Measurements from ENCODE around the gene KRT28. TPM values are rescaled to one million over a fixed set of nuclear protein-coding genes. Genes with fewer than 3 reads are reported as not detected.

KRT28 gene
- total RNA-seq, 1 donor from 2014 or later = not detected

DNA sequence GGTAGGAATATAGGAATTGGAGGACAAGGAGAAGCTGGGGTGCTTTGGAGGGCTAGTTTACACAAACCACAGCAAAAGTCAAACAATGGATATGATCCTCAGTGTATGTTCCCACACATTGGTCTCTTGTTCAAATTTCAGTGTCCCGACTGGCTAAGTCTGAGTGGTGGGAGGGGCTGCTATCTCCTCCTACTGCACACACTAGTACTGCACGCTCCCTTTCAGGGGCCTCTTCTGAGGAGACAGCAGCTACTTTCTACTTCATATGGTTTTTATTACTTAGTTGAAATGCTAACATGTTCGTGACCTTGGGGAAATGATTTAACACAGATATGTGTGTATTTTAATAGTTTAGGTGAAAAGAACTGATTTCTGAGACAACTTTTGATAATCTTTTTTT lies 41.5 kb upstream of the KRT28 start:
- no peak for DNase-seq (ENCODE audit: low spot score)
- peaks cover 13% of the 10 kb centered on the region for H3K4me1 Mint-ChIP-seq (ENCODE audit: unreplicated experiment)
- H3K27me3 Mint-ChIP-seq (ENCODE audit: unreplicated experiment) = no peaks in the 10 kb centered on the region
- H3K36me3 Mint-ChIP-seq (ENCODE audit: low read depth, unreplicated experiment) = no peaks in the 10 kb centered on the region
- no peak overlapping the region for H3K4me3 Mint-ChIP-seq (ENCODE audit: unreplicated experiment)
- TF ChIP-seq, protein P1, sequence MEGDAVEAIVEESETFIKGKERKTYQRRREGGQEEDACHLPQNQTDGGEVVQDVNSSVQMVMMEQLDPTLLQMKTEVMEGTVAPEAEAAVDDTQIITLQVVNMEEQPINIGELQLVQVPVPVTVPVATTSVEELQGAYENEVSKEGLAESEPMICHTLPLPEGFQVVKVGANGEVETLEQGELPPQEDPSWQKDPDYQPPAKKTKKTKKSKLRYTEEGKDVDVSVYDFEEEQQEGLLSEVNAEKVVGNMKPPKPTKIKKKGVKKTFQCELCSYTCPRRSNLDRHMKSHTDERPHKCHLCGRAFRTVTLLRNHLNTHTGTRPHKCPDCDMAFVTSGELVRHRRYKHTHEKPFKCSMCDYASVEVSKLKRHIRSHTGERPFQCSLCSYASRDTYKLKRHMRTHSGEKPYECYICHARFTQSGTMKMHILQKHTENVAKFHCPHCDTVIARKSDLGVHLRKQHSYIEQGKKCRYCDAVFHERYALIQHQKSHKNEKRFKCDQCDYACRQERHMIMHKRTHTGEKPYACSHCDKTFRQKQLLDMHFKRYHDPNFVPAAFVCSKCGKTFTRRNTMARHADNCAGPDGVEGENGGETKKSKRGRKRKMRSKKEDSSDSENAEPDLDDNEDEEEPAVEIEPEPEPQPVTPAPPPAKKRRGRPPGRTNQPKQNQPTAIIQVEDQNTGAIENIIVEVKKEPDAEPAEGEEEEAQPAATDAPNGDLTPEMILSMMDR (IDR thresholded peaks at IDR 0.05; ENCODE audit: unreplicated experiment) = no peak
- no peaks in the 10 kb centered on the region for H3K9me3 Mint-ChIP-seq (ENCODE audit: unreplicated experiment)
- no peak overlapping the region for H3K27ac Mint-ChIP-seq (ENCODE audit: unreplicated experiment)

DNA sequence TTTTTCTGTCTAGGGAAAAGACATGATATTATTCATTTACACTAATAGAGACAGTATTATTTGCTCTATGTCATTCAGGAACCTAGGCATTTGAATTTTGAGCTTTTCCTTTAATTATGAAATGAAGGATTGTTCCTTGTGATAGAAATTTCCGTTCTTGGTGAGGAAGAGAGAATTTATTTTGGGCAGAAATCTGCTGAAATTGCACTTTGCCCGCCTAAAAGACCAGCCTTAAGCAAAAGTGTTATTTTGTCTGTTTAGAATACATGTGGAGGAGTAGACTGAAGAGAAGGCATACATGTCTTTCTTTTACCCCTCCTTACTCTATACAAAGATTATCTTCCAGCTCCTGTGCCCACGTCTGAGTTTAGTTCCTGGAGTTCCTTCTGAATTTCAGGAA lies 39.4 kb upstream of the KRT28 start:
- Mint-ChIP-seq H3K4me3 (ENCODE audit: unreplicated experiment) (no peak overlapping the region), H3K4me1 (ENCODE audit: unreplicated experiment) (peaks cover 13% of the 10 kb centered on the region), H3K27me3 (ENCODE audit: unreplicated experiment) (no peaks in the 10 kb centered on the region), H3K36me3 (ENCODE audit: low read depth, unreplicated experiment) (no peaks in the 10 kb centered on the region), H3K27ac (ENCODE audit: unreplicated experiment) (no peak overlapping the region), H3K9me3 (ENCODE audit: unreplicated experiment) (no peaks in the 10 kb centered on the region)
- TF ChIP-seq, protein P1 (IDR thresholded peaks at IDR 0.05; ENCODE audit: unreplicated experiment) = no peak
- DNase-seq (ENCODE audit: low spot score) = no peak

DNA sequence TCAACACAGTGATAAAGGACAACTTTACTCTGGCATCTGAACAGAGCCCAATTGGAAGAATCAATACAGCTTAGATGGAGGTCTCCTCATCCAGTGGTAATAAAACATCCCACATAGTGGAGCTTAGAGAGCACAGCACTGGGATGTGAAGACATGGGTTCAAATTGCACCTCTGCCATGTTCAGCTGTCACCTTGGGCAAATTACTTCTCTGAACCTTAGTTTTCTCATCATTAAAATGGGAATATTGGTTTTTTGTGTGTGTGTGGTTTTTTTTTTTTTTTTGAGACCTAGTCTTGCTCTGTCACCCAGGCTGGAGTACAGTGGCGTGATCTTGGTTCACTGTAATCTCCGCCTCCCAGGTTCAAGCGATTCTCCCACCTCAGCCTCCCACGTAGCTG lies 36.3 kb upstream of the KRT28 start:
- Mint-ChIP-seq H3K36me3 (ENCODE audit: low read depth, unreplicated experiment) (no peaks in the 10 kb centered on the region), H3K27ac (ENCODE audit: unreplicated experiment) (no peak overlapping the region), H3K9me3 (ENCODE audit: unreplicated experiment) (no peaks in the 10 kb centered on the region), H3K4me3 (ENCODE audit: unreplicated experiment) (no peak overlapping the region), H3K4me1 (ENCODE audit: unreplicated experiment) (peaks cover 12% of the 10 kb centered on the region), H3K27me3 (ENCODE audit: unreplicated experiment) (no peaks in the 10 kb centered on the region)
- TF ChIP-seq, protein P1 (IDR thresholded peaks at IDR 0.05; ENCODE audit: unreplicated experiment) = no peak
- no peak for DNase-seq (ENCODE audit: low spot score)

DNA sequence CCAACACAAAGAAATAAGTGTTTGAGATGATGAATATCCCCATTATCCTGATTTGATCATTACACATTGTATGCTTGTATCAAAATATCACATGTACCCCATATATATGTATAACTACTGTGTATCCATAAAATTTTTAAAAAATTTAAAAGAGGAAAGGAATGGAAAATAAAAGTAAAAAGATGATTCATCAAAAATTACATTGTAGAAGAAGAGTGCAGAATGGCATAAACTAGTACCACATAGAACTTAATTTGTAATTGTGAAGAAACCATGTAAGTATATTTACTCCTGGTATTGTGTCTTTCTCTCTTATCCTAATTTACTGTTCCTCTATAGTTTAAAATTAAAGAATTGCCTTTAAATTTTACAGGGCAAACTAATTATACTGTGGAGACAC lies 34.1 kb upstream of the KRT28 start:
- Mint-ChIP-seq H3K4me3 (ENCODE audit: unreplicated experiment) (no peak overlapping the region), H3K4me1 (ENCODE audit: unreplicated experiment) (peaks cover 4% of the 10 kb centered on the region), H3K27me3 (ENCODE audit: unreplicated experiment) (no peaks in the 10 kb centered on the region), H3K36me3 (ENCODE audit: low read depth, unreplicated experiment) (no peaks in the 10 kb centered on the region), H3K9me3 (ENCODE audit: unreplicated experiment) (no peaks in the 10 kb centered on the region), H3K27ac (ENCODE audit: unreplicated experiment) (no peak overlapping the region)
- TF ChIP-seq, protein P1 (IDR thresholded peaks at IDR 0.05; ENCODE audit: unreplicated experiment) = no peak
- DNase-seq (ENCODE audit: low spot score) = no peak

DNA sequence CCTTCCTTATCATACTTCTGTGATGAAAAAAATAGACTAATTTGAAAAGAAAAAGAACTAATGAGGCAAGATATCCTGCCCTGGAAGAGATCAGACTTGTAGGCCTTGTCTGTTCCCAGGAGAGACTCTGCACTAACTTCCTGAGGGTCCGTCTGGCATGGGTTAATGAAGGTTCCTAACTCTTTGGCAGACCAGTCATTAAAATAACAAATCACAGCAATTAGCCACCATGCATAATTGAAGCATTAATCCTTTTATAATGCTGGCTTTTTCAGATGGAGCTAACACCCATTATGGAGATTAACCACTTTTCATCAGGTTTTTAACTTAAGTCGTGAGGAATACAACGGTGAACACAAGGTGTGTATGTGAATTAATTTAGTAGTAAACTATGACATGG lies 33.1 kb upstream of the KRT28 start:
- Mint-ChIP-seq H3K4me3 (ENCODE audit: unreplicated experiment) (no peak overlapping the region), H3K27ac (ENCODE audit: unreplicated experiment) (no peak overlapping the region), H3K27me3 (ENCODE audit: unreplicated experiment) (no peaks in the 10 kb centered on the region), H3K9me3 (ENCODE audit: unreplicated experiment) (no peaks in the 10 kb centered on the region), H3K4me1 (ENCODE audit: unreplicated experiment) (peaks cover 11% of the 10 kb centered on the region), H3K36me3 (ENCODE audit: low read depth, unreplicated experiment) (no peaks in the 10 kb centered on the region)
- TF ChIP-seq, protein P1 (IDR thresholded peaks at IDR 0.05; ENCODE audit: unreplicated experiment) = no peak
- DNase-seq (ENCODE audit: low spot score) = no peak
